Activated T-cell treated with anti-CD3 and anti-CD28 coated beads, Interleukin-2, amount 50 U/mL, for 24 hours (primary cell): ENCODE data around the gene AKR1C2.
"Not testable (repeated sequence)": the region's sequence is repeated elsewhere in the genome, so short reads cannot be mapped to it uniquely, and the experiment has no call there.

Experiments used
- DNase-seq: peaks from one replicate; pipeline ENCODE4 v3.0.0-alpha.2; 2020
- H3K27ac Mint-ChIP-seq: 2 replicates; pipeline ENCODE4 v1.8.0; 2020; ENCODE audit warnings: mild to moderate bottlenecking, mixed read lengths
- H3K27me3 Mint-ChIP-seq: 2 replicates; pipeline ENCODE4 v1.8.0; 2020; ENCODE audit warnings: mixed read lengths
- H3K36me3 Mint-ChIP-seq: 2 replicates; pipeline ENCODE4 v1.8.0; 2020; ENCODE audit warnings: low read depth, mixed read lengths
- H3K4me1 Mint-ChIP-seq: 2 replicates; pipeline ENCODE4 v1.8.0; 2020; ENCODE audit warnings: low read depth, mixed read lengths
- H3K4me3 Mint-ChIP-seq: 2 replicates; pipeline ENCODE4 v1.8.0; 2020; ENCODE audit warnings: mild to moderate bottlenecking, moderate library complexity, mixed read lengths
- H3K9me3 Mint-ChIP-seq: 2 replicates; pipeline ENCODE4 v1.8.0; 2020; ENCODE audit warnings: mixed read lengths

Gene AKR1C2

DNA sequence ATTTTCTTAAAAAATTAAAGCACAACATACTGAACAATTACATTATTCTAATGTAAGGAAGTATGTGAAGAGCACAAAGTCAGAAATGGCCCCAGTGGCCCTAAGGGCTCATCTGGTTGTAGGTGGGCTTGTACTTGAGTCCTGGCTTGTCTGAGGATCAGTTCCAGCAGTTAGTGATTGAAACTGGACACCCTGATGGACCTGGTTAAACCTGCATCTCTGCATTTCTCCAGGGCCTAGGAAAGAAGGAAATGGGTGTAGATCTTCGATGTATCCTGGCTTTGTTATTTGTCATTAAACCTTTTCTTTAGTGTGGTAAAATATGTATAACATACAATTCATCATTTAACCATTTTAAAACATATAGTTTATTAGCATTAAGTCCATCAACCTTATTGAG lies 9.7 kb upstream of the AKR1C2 start:
- no peaks in the 10 kb centered on the region for H3K4me1 Mint-ChIP-seq
- H3K27me3 Mint-ChIP-seq: peaks cover 4% of the 10 kb centered on the region
- no peak overlapping the region for H3K27ac Mint-ChIP-seq
- no peak overlapping the region for H3K4me3 Mint-ChIP-seq
- no peaks in the 10 kb centered on the region for H3K9me3 Mint-ChIP-seq
- DNase-seq: no peak
- no peaks in the 10 kb centered on the region for H3K36me3 Mint-ChIP-seq

DNA sequence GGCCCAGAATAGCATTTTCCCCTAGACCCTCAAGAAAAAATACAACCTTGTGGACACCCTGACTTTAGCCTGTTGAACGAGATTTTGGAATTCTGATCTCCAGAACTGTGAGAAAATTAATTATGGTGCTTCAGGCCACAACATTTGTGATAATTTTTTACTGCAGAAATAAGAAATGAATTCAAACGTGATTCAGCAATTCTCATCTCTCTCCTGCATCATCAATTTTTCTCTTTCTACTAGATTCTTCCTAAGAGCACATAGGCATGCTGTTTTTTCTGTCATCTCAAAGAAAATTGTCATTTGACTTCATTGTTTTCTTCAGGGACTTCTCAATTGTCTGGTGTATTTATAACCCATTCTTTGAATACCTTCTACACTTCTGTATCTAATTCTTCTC lies 8.9 kb upstream of the AKR1C2 start:
- no peaks in the 10 kb centered on the region for H3K4me1 Mint-ChIP-seq
- H3K36me3 Mint-ChIP-seq: no peaks in the 10 kb centered on the region
- peaks cover 4% of the 10 kb centered on the region for H3K27me3 Mint-ChIP-seq
- DNase-seq: no peak
- H3K9me3 Mint-ChIP-seq: no peaks in the 10 kb centered on the region
- H3K27ac Mint-ChIP-seq: no peak overlapping the region
- H3K4me3 Mint-ChIP-seq: no peak overlapping the region

DNA sequence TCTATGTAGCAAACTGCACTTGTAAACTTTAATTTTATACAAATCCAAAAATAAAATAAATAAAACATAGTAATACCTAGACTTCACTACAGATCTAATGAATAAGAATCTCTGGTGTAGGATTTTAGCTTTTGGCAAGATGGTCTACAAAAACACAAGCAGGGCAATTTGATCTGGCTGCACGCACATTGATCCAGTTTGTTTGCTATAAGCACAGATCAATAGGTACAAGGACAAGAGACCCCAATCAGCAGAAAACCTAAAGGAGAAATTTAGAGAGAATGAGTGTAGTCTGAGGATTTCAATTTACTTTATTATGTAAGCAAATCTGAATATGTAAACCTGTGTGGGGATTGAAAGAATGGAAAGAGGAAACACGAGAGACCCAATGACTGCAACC lies 7.7 kb upstream of the AKR1C2 start:
- not testable (repeated sequence) for H3K27me3 Mint-ChIP-seq, H3K9me3 Mint-ChIP-seq, H3K36me3 Mint-ChIP-seq, DNase-seq, H3K27ac Mint-ChIP-seq, H3K4me3 Mint-ChIP-seq, H3K4me1 Mint-ChIP-seq

DNA sequence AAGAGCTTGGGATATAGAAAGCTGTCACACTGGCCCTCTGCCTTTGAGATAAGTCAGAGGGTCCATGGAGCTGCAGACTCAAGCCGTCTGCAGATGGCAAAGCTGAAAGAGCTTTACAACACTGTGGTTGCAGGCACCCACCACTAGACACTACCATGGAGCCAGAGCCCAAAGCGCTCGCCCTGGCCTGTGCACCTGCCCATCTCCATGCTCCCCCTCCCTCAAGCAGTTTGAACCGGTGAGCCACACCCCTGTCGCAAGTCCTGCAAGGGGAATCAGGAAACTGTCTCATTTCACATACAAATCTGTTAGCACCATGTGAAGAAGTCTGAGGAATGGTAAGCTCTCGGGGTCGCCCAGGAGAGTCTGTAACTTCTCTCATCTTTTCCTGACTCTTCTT lies 6.4 kb upstream of the AKR1C2 start:
- H3K4me1 Mint-ChIP-seq, H3K4me3 Mint-ChIP-seq, H3K36me3 Mint-ChIP-seq, H3K9me3 Mint-ChIP-seq, H3K27me3 Mint-ChIP-seq, H3K27ac Mint-ChIP-seq, DNase-seq: not testable (repeated sequence)

DNA sequence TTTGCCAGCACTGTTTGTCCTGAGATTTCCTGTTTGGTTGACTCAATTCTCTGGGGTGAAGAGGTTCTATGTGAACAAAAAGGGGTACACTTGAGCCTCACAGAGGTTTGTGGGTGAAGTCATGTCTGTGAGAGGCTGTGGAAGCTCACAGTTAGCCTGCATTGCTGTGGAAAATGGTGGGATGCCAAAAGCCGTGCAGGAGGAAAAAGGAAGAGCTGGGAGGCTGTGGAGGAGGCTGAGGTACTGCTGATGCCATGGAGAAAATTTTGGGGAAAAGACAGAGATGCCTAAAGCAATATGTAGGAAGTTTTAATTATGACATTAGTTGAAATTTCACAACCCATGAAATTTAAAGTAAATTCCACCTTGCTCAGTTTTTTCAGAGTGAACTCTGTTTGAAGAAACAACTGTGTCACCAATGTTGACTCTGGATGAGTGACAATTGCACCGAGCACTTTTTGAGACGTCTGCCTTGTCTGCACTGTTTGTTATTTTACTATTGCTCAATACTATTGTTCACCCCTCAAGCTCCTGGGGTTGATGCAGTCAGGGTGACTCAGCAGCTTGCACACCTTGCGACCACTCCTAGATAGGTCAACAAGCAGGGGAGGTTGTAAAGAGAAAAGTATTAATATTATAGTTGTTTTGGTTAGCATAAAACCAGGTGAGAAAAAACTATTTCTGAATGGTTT lies 5.3 kb upstream of the AKR1C2 start:
- DNase-seq, H3K4me1 Mint-ChIP-seq, H3K27me3 Mint-ChIP-seq, H3K36me3 Mint-ChIP-seq, H3K27ac Mint-ChIP-seq, H3K9me3 Mint-ChIP-seq, H3K4me3 Mint-ChIP-seq: not testable (repeated sequence)

DNA sequence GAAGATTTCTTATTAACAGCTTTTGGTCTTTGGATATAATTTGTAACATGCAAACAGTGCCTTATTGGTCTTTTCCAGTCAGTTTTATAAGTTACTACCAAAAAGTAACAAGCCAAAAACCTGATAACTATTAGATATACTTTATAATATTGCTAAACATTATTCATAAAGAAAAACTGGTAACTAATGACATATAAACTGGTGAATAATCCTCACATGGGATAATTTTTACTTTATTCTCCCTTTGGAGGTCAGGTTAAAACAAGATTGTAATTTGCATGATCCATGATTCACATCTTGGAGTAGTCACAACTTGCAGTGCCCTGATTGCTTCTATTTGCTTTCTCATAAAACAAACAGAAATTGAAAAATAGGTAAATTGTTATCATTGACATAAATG lies 844 bp upstream of the AKR1C2 start:
- H3K9me3 Mint-ChIP-seq, H3K4me1 Mint-ChIP-seq, H3K4me3 Mint-ChIP-seq, H3K27ac Mint-ChIP-seq, H3K27me3 Mint-ChIP-seq, H3K36me3 Mint-ChIP-seq, DNase-seq: not testable (repeated sequence)

DNA sequence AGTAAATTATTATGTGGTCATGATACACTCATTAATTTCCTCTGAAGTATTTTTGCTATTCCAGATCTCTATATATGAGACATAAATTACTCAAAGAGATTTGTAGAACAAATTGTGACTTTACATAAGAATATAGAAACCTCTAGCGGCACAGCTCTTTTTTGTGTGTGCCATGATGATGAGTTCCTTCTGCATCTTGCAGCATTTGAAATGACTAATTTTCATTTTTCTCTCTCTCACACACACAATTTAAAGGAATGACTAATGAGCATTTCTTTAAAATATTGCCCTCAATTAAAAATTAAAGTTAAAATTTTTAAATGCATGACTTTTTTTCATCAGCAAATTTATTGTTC lies 351 bp upstream of the AKR1C2 start:
- not testable (repeated sequence) for H3K36me3 Mint-ChIP-seq, H3K27me3 Mint-ChIP-seq, H3K4me1 Mint-ChIP-seq, DNase-seq, H3K9me3 Mint-ChIP-seq, H3K27ac Mint-ChIP-seq, H3K4me3 Mint-ChIP-seq

DNA sequence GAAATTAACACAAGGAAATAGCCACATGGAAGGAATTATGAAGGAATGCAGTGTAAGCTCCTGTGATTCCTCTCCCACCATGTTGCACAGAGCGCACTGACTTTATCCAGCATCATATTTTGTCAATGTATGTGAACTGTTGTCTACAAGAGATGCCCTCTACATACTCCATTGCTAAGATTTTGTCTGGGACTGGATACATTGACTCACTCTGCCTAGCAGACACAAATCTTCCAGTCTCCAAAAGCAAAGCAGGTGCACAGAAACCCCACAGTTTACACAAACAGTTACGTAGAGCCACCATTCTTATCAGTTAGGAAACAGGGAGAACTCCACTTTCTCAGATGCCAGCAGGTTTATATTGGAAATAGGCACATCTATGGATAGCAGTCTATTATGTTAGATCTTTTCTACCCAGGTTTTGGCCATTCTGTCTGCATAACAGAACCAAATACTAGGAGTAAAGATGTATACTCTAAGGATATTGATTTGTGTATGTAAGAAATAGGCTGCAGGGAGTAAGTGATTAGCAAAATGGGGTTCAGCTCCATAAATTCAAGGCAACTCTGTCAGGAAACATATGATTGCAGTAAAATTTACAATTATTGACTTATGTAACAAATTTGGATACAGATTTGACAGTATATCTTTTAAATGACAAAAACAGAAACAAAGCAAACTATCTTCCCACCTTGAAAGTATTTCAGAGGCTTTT lies 1.5 kb downstream of the AKR1C2 start:
- Mint-ChIP-seq H3K36me3 (no peaks in the 10 kb centered on the region), H3K9me3 (no peaks in the 10 kb centered on the region), H3K4me1 (no peaks in the 10 kb centered on the region), H3K27me3 (peaks cover 4% of the 10 kb centered on the region), H3K4me3 (no peak overlapping the region), H3K27ac (no peak overlapping the region)
- DNase-seq: no peak

DNA sequence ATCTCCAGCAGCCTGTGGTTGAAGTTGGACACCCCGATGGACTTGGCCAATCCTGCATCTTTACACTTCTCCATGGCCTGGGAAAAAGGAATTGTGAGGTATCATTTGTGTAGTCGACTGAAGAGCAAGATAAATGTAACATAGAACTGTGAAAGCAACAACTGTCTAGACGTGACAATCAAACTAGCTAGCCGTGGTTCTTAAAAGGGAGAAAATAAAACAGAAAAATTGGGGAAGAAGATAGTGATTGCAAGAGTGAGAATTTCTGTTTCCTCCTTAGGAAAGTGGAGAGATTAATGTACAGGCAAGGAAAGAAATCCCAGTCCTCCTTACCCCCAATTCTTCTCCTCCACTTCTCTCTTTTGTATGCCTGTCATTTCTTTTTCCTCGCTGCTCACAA lies 5.0 kb downstream of the AKR1C2 start:
- no peak overlapping the region for H3K27ac Mint-ChIP-seq
- H3K4me3 Mint-ChIP-seq: no peak overlapping the region
- no peaks in the 10 kb centered on the region for H3K4me1 Mint-ChIP-seq
- no peaks in the 10 kb centered on the region for H3K9me3 Mint-ChIP-seq
- H3K36me3 Mint-ChIP-seq: no peaks in the 10 kb centered on the region
- H3K27me3 Mint-ChIP-seq: peaks cover 4% of the 10 kb centered on the region
- DNase-seq: no peak

DNA sequence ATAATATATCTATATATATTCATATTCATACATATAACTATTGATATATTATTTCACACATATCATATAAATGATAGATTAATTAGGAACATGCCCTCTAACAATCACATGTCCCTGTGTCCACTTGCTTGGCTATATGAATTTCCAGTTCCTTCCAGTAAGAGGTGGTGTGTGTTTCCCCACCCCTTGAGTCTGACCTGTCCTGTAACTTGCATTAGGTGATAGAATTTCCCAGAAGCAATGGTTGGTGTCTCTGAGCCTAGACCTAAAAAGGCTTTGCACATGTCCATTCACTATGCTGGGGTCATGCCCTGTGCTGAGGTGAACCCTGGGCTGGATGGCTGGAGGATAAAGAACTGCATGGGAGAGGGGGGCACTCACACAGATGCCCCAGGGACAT lies 9.4 kb downstream of the AKR1C2 start:
- H3K36me3 Mint-ChIP-seq, H3K4me3 Mint-ChIP-seq, DNase-seq, H3K27me3 Mint-ChIP-seq, H3K9me3 Mint-ChIP-seq, H3K27ac Mint-ChIP-seq, H3K4me1 Mint-ChIP-seq: not testable (repeated sequence)

DNA sequence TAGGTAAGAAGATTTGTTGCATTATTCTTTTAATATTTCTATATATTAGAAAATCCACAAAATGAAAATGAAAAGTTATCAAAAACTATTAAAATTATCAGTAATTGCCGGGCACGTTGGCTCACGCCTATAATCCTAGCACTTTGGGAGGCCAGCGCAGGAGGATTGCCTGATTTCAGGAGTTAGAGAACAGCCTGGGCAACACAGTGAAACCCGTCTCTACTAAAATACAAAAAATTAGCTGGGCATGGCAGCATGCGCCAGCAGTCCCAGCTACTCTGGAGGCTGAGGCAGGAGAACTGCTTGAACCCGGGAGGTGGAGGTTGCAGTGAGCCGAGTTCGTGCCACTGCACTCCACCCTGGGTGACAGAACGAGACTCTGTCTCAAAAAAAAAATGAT lies 11.1 kb downstream of the AKR1C2 start:
- DNase-seq, H3K36me3 Mint-ChIP-seq, H3K27me3 Mint-ChIP-seq, H3K4me3 Mint-ChIP-seq, H3K4me1 Mint-ChIP-seq, H3K27ac Mint-ChIP-seq, H3K9me3 Mint-ChIP-seq: not testable (repeated sequence)

DNA sequence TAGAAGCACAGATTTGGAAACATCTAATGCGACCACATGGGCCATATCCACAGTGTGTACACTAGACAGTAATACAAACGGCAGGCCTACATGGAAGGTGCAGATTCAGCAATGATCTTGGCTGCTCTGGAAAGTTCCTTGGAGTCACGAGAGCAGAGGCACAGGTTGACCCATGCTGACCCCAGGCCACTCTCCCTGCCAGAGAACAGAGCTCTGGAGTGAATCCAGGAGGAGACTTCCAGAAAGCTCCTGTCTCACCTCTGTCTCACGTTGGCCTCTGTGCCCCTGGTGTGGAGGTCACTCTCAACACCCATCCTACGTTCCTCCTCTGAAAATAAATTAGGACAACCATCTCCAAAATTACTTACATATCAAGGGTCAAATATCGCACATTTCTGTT lies 12.2 kb downstream of the AKR1C2 start:
- H3K4me3 Mint-ChIP-seq, H3K27me3 Mint-ChIP-seq, DNase-seq, H3K4me1 Mint-ChIP-seq, H3K9me3 Mint-ChIP-seq, H3K27ac Mint-ChIP-seq, H3K36me3 Mint-ChIP-seq: not testable (repeated sequence)

DNA sequence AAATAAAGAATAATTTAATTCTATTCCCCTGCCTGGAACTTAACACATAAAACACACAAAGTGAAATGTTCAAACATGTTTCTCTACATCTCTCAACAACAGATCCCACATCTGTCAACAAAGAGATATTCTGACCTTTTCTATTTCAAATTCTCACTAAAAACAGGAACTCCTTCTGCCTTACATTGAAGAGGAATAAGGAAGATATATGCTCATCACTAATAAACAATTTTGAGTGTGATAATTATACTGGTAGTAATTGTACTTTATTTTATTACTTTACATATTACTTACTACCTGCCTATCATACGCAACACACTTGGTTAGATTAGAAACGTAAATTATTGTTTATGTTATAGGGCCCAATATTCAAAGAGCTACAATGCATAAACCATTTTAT lies 13.4 kb downstream of the AKR1C2 start:
- no peak for DNase-seq
- H3K27me3 Mint-ChIP-seq: no peaks in the 10 kb centered on the region
- no peak overlapping the region for H3K27ac Mint-ChIP-seq
- H3K36me3 Mint-ChIP-seq: no peaks in the 10 kb centered on the region
- H3K4me3 Mint-ChIP-seq: no peak overlapping the region
- H3K9me3 Mint-ChIP-seq: no peaks in the 10 kb centered on the region
- no peaks in the 10 kb centered on the region for H3K4me1 Mint-ChIP-seq

DNA sequence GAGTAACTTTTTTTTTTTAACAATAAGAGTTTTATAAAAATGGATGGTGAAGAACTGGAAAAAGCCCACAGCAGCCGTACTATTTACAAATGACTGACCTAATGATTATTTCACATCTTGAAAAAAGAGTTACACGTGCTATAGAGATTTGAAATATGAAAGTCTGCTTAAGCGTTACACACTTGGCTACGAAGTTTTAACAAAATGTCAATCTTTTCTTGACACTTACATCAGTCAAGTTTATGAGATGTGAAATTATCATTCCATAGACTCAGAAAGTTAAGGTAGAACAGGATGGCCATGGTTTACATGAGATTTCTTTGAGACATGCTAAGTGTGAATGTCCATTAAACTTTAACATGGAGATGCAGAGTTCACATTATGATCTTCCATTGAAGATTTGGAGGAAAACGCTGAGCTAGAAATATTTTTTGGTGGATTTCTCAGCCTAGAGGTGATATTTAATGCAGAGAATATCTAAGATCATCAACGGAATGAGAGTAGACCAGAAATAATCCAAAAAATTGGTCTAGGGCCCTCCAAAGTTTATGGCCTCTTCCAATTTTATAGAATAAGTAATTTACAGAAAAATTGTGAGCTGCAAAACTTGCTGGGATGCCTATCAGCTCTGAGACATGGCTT lies 15.5 kb downstream of the AKR1C2 start:
- not testable (repeated sequence) for H3K9me3 Mint-ChIP-seq, H3K4me3 Mint-ChIP-seq, H3K4me1 Mint-ChIP-seq, H3K36me3 Mint-ChIP-seq, DNase-seq, H3K27ac Mint-ChIP-seq, H3K27me3 Mint-ChIP-seq

DNA sequence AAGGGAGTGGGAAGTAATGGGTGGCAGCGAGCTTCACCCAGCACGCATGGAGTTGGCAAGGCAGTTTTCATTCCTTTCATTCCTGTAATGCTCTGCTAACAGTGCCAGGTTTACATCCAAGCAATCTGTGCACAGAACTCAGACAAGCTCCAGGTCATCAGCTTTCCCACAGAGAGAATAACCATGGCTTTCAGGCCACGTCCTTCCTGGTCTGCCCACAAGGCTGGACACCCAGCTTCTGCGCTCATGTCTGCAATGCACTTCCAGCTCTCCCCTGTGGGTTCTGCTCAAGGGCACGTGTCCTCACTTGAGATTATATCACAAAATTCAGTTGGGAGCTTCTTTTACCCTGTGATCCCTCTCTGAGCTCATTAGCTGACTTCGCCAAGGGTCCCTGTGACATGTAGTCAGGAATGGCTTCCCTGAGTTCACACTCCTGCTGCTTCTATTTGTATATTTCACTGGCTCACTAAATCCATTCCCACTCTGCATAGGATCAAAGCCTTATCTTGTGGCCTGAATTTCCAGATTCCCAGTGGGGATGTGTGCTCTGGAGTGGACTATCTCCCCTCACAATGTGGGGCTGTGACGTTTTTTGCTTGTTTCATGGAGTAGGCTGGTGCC lies 18.6 kb downstream of the AKR1C2 start:
- no peak for DNase-seq
- Mint-ChIP-seq H3K27ac (no peak overlapping the region), H3K36me3 (no peaks in the 10 kb centered on the region), H3K27me3 (no peaks in the 10 kb centered on the region), H3K4me3 (no peak overlapping the region), H3K9me3 (no peaks in the 10 kb centered on the region), H3K4me1 (no peaks in the 10 kb centered on the region)
